ENCODE data around the gene SAMD14. TPM values are rescaled to one million over a fixed set of nuclear protein-coding genes. Genes with fewer than 3 reads are reported as not detected.

Gene SAMD14
- total RNA-seq, 1 experiment from 2014 or later, result 5.9 TPM

- TF ChIP-seq STAT6 (CRISPR knock-in tag; conservative IDR thresholded peaks at IDR 0.05; ENCODE audit: low read depth), result no peak
- peak; percentile 12; the same call in 1 of the 2 replicates for TF ChIP-seq PRDM15 (CRISPR knock-in tag; IDR thresholded peaks at IDR 0.05)
- TF ChIP-seq ZNF532 (CRISPR knock-in tag; IDR thresholded peaks at IDR 0.05; ENCODE audit: borderline replicate concordance), result no peak
- TF ChIP-seq ZMAT4 (CRISPR knock-in tag; IDR thresholded peaks at IDR 0.05), result no peak
- TF ChIP-seq SP1 (CRISPR knock-in tag; conservative IDR thresholded peaks at IDR 0.05), result peak; percentile 52
- no peak for TF ChIP-seq OVOL2 (CRISPR knock-in tag; IDR thresholded peaks at IDR 0.05; ENCODE audit: borderline replicate concordance)
- no peak for TF ChIP-seq GRHL2 (CRISPR knock-in tag; IDR thresholded peaks at IDR 0.05; ENCODE audit: insufficient replicate concordance, severe bottlenecking)
Observed at GRCh38 chr17:50149417-50150353, 19.7 kb upstream of the SAMD14 start (continued).

GRCh38 chr17:50149091-50149416 lies 19.1 kb upstream of the SAMD14 start:
- DNase-seq (ENCODE audit: low spot score), result no peak
- no peaks in the 10 kb centered on the region for H3K9me3 Mint-ChIP-seq
- peaks cover 19% of the 10 kb centered on the region for H3K27me3 Mint-ChIP-seq (ENCODE audit: low read depth)
- ATAC-seq, result no peak
- H3K4me3 Mint-ChIP-seq, result peak overlapping the region; percentile 80
- POLR2A ChIA-PET, result no interaction called here
- CTCF ChIA-PET, result interaction anchor here (0.7 to 6.2 kb wide), 9 partner anchors 9 to 125 kb away, joined by 3 to 52 read pairs (median 4); partner anchors contain the start of genes PDK2 and TMEM92
- H3K27ac Mint-ChIP-seq, result no peak overlapping the region
- peaks cover 5% of the 10 kb centered on the region for H3K36me3 Mint-ChIP-seq
- peaks cover 39% of the 10 kb centered on the region for H3K4me1 Mint-ChIP-seq
- TF ChIP-seq ZNF263 (CRISPR knock-in tag; IDR thresholded peaks at IDR 0.05; ENCODE audit: low read depth), result peak; percentile 86
- TF ChIP-seq PREB (CRISPR knock-in tag; IDR thresholded peaks at IDR 0.05; ENCODE audit: borderline replicate concordance), result no peak
- TF ChIP-seq KAT7 (CRISPR knock-in tag; IDR thresholded peaks at IDR 0.05; ENCODE audit: borderline replicate concordance), result no peak

Measured in WTC11 (cell line).